Prostate gland (tissue), 2 donors: ENCODE results near the gene PPP2R5C. TPM values are rescaled to one million over a fixed set of nuclear protein-coding genes. Genes with fewer than 3 reads are reported as not detected.
A peak's percentile ranks its signal among the peaks of the same experiment; 100 is the strongest.

Experiments
- DNase-seq: peaks from one replicate; pipeline ENCODE4 v3.0.0-alpha.2; 2019; ENCODE audit warnings: low spot score
- H3K27ac ChIP-seq, 2 donors: fragments of 200-600 bp; sonication (generic); 2 replicates each; pipeline ENCODE4 v1.5.1; 2017 to 2019
- H3K27me3 ChIP-seq: fragments of 200-600 bp; sonication (generic); replicated peaks from 2 replicates; pipeline ENCODE4 v1.5.1; 2019; ENCODE audit not compliant: insufficient read depth
- H3K36me3 ChIP-seq, 2 donors: fragments of 200-600 bp; sonication (generic); 1 replicate in 1 of 2; 2 replicates in 1 of 2; pipeline versions ENCODE4 v1.5.1 to v1.8.1; 2017 to 2019
- H3K4me1 ChIP-seq: fragments of 200-600 bp; sonication (generic); replicated peaks from 2 replicates; pipeline ENCODE4 v1.5.1; 2019
- H3K4me3 ChIP-seq, 2 donors: fragments of 200-600 bp; sonication (generic); 2 replicates each; pipeline ENCODE4 v1.5.1; 2017 to 2019
- H3K9me3 ChIP-seq: fragments of 200-600 bp; sonication (generic); 2 replicates; pipeline ENCODE4 v1.5.1; 2017
- POLR2A ChIP-seq: fragments of 450-650 bp; IDR thresholded peaks from one replicate; pipeline ENCODE4 v1.6.1; 2016; ENCODE audit warnings: antibody characterized with exemption, mild to moderate bottlenecking
- POLR2AphosphoS5 ChIP-seq: sonication (generic); formaldehyde crosslinking; IDR thresholded peaks from one replicate; pipeline ENCODE4 v1.6.1; 2017; ENCODE audit warnings: antibody characterized with exemption
- WGBS: methylation state at CpG from one replicate; pipeline ENCODE4 v1.1.5; 2018; 5-methylcytosine and 5-hydroxymethylcytosine counted together
- intact Hi-C: fragments of 100-400 bp; cut with DNase I; formaldehyde crosslinking; loops from one replicate; pipeline ENCODE4 v1.14.2; 2022
- total RNA-seq, 2 donors: library from RNA; depleted of rRNA; stranded (reverse); fragments of >200 nt; gene quantifications; one replicate each; pipeline ENCODE4 v1.1.0, GENCODE V29; 2016
- TF ChIP-seq, protein P1 (sequence below), 4 experiments: fragments of 200-600 bp in 2 of 4; fragments of 450-650 bp in 2 of 4; sonication (generic) in 2 of 4; IDR thresholded peaks; 1 replicate in 3 of 4; 2 replicates in 1 of 4; pipeline ENCODE4 v1.5.1; 2016 to 2019; ENCODE audit warnings: antibody characterized with exemption in 4 of 4, mild to moderate bottlenecking in 2 of 4, moderate library complexity in 2 of 4

Gene PPP2R5C
- total RNA-seq, 2 donors from 2014 or later = 67.8 to 96.2 TPM

DNA sequence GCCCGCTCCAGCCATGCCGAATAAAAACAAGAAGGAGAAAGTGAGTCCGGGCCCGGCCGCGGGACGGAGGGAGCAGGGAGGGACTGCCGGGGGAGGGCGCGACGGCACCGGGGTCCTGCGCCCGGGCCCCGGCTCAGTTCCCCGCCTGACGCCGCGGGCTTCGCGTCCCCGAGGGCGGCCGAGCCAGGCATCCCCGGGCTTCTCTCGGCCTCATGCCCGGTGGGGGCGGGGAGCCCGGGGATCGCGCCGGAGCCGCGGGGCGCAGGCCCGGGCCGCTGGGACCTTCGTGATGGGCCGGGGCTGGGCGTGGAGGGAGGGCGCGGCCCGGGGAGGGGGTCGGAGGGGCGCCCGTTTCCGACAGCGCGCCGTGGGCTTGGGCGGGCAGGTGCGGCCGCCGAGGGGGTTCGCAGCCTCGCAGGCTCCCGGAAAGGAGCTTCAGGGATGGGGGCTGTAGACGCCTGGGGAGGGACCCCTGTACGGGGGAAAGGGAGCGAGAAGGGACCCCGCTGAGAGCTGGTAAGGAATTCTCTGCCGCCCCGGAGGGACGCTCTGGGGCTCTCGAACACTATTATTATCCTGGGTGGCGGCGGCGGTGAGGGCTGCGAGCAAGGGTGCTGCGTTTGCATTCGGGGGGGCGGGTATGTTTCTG, 496 bp downstream of the PPP2R5C start:
- H3K27me3 ChIP-seq = no peaks in the 10 kb centered on the region
- intact Hi-C loops = loop anchor here (1.0 to 5.0 kb wide), 2 partner anchors 47 to 325 kb away; partner anchors contain the start of gene HSP90AA1
- peak overlapping the region; percentile 81 to 84 for H3K4me3 ChIP-seq
- peaks cover 5% of the 10 kb centered on the region for H3K4me1 ChIP-seq
- 2% methylated on average over 71 of the region's 72 CpGs for WGBS
- TF ChIP-seq, protein P1, sequence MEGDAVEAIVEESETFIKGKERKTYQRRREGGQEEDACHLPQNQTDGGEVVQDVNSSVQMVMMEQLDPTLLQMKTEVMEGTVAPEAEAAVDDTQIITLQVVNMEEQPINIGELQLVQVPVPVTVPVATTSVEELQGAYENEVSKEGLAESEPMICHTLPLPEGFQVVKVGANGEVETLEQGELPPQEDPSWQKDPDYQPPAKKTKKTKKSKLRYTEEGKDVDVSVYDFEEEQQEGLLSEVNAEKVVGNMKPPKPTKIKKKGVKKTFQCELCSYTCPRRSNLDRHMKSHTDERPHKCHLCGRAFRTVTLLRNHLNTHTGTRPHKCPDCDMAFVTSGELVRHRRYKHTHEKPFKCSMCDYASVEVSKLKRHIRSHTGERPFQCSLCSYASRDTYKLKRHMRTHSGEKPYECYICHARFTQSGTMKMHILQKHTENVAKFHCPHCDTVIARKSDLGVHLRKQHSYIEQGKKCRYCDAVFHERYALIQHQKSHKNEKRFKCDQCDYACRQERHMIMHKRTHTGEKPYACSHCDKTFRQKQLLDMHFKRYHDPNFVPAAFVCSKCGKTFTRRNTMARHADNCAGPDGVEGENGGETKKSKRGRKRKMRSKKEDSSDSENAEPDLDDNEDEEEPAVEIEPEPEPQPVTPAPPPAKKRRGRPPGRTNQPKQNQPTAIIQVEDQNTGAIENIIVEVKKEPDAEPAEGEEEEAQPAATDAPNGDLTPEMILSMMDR (IDR thresholded peaks at IDR 0.05) = no peak
- no peak for TF ChIP-seq POLR2A
- TF ChIP-seq POLR2AphosphoS5 = no peak
- peak; percentile 37 for DNase-seq
- H3K27ac ChIP-seq = peak overlapping the region; percentile 69 to 80
- no peaks in the 10 kb centered on the region for H3K9me3 ChIP-seq
- no peaks in the 10 kb centered on the region for H3K36me3 ChIP-seq

DNA sequence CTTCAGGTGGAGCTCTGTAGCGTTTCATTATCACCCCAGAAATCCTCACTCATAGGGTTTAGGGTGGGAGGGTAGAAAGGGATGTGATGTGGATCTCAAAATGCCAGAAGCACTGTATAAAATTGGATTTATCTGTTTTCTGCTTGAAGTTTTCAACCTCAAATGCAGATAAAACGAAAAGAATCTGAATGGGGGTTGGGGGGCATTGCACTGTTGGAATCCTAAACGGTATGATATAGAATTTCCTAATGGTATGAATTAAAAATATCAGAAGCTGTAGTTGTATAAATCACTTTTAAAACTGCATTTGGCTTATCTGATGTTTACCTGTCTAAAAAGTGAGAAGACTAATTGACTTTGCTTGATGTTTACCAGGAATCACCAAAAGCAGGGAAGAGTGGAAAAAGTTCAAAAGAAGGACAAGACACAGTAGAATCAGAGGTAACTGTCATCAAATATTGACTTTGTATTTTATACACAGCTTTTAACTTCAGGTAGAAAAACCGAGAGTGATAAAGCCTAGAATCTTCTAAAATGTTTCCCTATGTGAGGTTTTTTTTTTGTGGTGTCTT, 1.1 kb downstream of the PPP2R5C start:
- Histone ChIP-seq H3K27ac (peak overlapping the region; percentile 69 to 80), H3K36me3 (no peaks in the 10 kb centered on the region), H3K9me3 (no peaks in the 10 kb centered on the region), H3K4me1 (peaks cover 5% of the 10 kb centered on the region), H3K27me3 (no peaks in the 10 kb centered on the region), H3K4me3 (peak overlapping the region; percentile 81 to 84)
- intact Hi-C loops = loop anchor here (1.0 to 5.0 kb wide), 2 partner anchors 47 to 325 kb away; partner anchors contain the start of gene HSP90AA1
- 15% methylated on average over 4 of the region's 4 CpGs for WGBS
- DNase-seq = no peak
- TF ChIP-seq, protein P1 (IDR thresholded peaks at IDR 0.05) = no peak
- TF ChIP-seq POLR2A = no peak
- TF ChIP-seq POLR2AphosphoS5 = no peak

DNA sequence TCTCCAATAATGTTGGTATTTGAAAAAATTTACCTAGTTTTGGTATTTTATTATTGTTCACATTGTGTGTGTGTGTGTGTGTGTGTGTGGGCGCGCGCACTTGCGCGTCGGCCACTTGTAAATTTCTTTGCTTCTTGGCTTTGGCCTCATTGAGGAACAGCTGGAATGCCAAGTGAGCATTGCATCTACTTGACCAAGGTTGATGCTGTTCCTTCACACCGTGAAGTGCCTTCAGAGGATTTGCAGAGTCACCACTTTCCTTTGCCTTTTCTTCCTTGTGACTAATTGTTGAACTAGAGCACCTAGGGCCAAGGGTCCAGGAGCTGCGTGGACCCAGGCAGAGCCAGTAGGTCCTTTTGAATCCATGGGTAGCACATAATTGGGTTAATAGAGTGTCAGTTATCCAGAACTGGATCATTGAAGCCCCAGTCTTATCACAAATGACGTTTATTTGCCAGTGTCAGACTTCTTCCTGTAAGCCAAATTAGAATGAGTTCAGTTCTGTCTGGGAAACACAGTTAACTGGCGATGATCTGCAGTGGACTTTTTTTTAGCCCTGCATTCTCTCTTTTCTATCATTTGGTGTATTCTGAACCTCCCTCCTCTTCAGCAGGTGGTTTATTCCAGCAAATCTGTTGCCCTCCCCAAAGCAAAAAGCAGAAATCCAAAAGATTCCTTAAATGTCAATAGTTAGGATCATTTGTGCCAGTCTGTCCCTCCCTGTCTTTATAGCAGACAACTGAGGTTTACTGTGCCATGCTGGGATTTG, 2.6 kb downstream of the PPP2R5C start:
- Histone ChIP-seq H3K27ac (no peak overlapping the region), H3K36me3 (no peaks in the 10 kb centered on the region), H3K27me3 (no peaks in the 10 kb centered on the region), H3K4me3 (no peak overlapping the region), H3K9me3 (no peaks in the 10 kb centered on the region), H3K4me1 (peaks cover 5% of the 10 kb centered on the region)
- TF ChIP-seq POLR2A (no peak), POLR2AphosphoS5 (no peak)
- TF ChIP-seq, protein P1 (IDR thresholded peaks at IDR 0.05) = no peak
- no peak for DNase-seq
- intact Hi-C loops = loop anchor here (5.0 kb wide), 1 partner anchor 323 kb away; the partner anchor contains the start of gene HSP90AA1
- WGBS = 87% methylated on average over 10 of the region's 10 CpGs

DNA sequence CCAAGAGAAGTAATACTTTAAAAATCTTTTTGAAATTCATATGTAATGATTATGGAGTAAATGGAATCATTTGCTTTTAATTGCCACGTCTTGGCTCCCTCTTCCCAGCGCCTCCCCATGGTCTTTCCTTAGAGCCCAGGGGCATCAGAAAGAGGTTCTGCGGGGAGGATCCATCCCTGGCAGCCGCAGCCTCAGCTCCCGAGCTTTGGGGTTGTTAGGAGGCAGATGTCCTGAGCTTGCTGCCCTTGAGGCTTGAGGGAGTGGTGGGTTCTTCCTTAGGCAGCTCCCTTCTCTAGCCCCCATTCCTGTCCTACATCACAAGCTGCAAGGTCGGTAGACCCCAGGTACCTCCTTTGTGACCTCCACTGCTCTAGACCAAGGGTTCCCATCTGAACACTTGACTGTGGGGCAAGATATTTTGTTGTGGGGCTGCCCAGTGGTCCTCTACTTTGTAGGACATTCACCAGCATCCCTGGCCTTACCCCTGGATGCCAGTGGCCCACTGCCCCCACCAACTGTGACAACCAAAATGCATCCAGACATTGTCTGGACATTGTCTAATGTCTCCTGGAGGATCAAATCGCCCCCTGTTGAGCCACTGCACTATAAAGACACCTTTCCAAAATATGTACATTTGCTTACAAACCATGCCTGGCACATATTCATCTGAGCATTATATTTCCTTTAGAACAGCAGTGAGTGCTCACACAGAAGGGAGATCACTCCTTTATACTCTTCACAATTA, 6.3 kb downstream of the PPP2R5C start:
- DNase-seq = no peak
- Histone ChIP-seq H3K27ac (no peak overlapping the region), H3K27me3 (no peaks in the 10 kb centered on the region), H3K36me3 (no peaks in the 10 kb centered on the region), H3K9me3 (no peaks in the 10 kb centered on the region), H3K4me1 (no peaks in the 10 kb centered on the region), H3K4me3 (no peak overlapping the region)
- intact Hi-C loops = no loop called here
- TF ChIP-seq, protein P1 (IDR thresholded peaks at IDR 0.05) = no peak
- TF ChIP-seq POLR2A = no peak
- TF ChIP-seq POLR2AphosphoS5 = no peak
- WGBS = 89% methylated on average over 7 of the region's 7 CpGs
